PC-9 (cell line): Measurements from ENCODE around the gene PCDHB11. TPM values are rescaled to one million over a fixed set of nuclear protein-coding genes. Genes with fewer than 3 reads are reported as not detected.
A peak's percentile ranks its signal among the peaks of the same experiment; 100 is the strongest.
"Not testable (repeated sequence)": the region's sequence is repeated elsewhere in the genome, so short reads cannot be mapped to it uniquely, and the experiment has no call there.

Experiments used
- BruUV-seq: library from RNA; stranded (reverse); fragments of 400-500 nt; replicated peaks from 2 replicates; lab custom pipeline; 2021; lab: Mats Ljungman, UMichigan
- CTCF ChIA-PET: fragments of 300-600 bp; sonication (Branson Sonifier 250); formaldehyde crosslinking; loops from one replicate; lab custom pipeline; 2022; ENCODE audit warnings: antibody characterized with exemption; lab: Charles Lee
- POLR2A ChIA-PET: fragments of 300-600 bp; sonication (Branson Sonifier 250); formaldehyde crosslinking; loops from one replicate; lab custom pipeline; 2022; ENCODE audit warnings: antibody characterized with exemption; ENCODE audit not compliant: unreplicated experiment; lab: Charles Lee
- DNase-seq, 2 experiments: peaks; one replicate each; pipeline versions ENCODE4 v3.0.0 to v3.0.0-alpha.2; 2015 to 2022; ENCODE audit warnings: mixed read lengths in 1 of 2
- H2AFZ ChIP-seq: fragments of 200-600 bp; sonication (generic); 2 replicates; pipeline ENCODE4 v1.8.1; 2017; ENCODE audit warnings: antibody characterized with exemption
- H3F3A ChIP-seq: fragments of 200-600 bp; sonication (generic); 2 replicates; pipeline ENCODE4 v1.8.1; 2017; ENCODE audit warnings: antibody characterized with exemption, mild to moderate bottlenecking, low read depth; ENCODE audit not compliant: insufficient read depth
- H3K27ac ChIP-seq: fragments of 200-600 bp; sonication (generic); 2 replicates; pipeline ENCODE4 v1.6.1; 2016; ENCODE audit warnings: mixed run types
- H3K27me3 ChIP-seq: fragments of 200-600 bp; sonication (generic); 2 replicates; pipeline ENCODE4 v1.6.1; 2016; ENCODE audit warnings: low read depth, mixed run types; ENCODE audit not compliant: insufficient read depth
- H3K36me3 ChIP-seq: fragments of 200-600 bp; sonication (generic); 2 replicates; pipeline ENCODE4 v1.6.1; 2016; ENCODE audit warnings: low read depth, mixed run types
- H3K4me1 ChIP-seq: fragments of 200-600 bp; sonication (generic); replicated peaks from 2 replicates; pipeline ENCODE4 v1.6.1; 2016; ENCODE audit warnings: mixed run types; ENCODE audit not compliant: insufficient read depth
- H3K4me2 ChIP-seq: fragments of 200-600 bp; sonication (generic); 2 replicates; pipeline ENCODE4 v1.6.1; 2017; ENCODE audit warnings: mixed run types
- H3K4me3 ChIP-seq: fragments of 200-600 bp; sonication (generic); 2 replicates; pipeline ENCODE4 v1.6.1; 2016; ENCODE audit warnings: mixed run types
- H3K79me2 ChIP-seq: fragments of 200-600 bp; sonication (generic); 2 replicates; pipeline ENCODE4 v1.6.1; 2017; ENCODE audit warnings: low read depth, mixed run types
- H3K9me2 ChIP-seq: fragments of 200-600 bp; sonication (generic); 2 replicates; pipeline ENCODE4 v1.8.1; 2017; ENCODE audit warnings: mild to moderate bottlenecking; ENCODE audit not compliant: insufficient read depth
- H3K9me3 ChIP-seq: fragments of 200-600 bp; sonication (generic); 2 replicates; pipeline ENCODE4 v1.8.1; 2016; ENCODE audit warnings: low read depth; ENCODE audit not compliant: insufficient read depth
- H4K20me1 ChIP-seq: fragments of 200-600 bp; sonication (generic); 2 replicates; pipeline ENCODE4 v1.8.1; 2017; ENCODE audit not compliant: insufficient read depth
- CTCF ChIP-seq: fragments of 200-600 bp; sonication (generic); conservative IDR thresholded peaks from 2 replicates; pipeline ENCODE4 v1.6.1; 2017; ENCODE audit warnings: mixed run types, antibody characterized with exemption, mild to moderate bottlenecking, moderate library complexity
- EZH2 ChIP-seq: fragments of 200-600 bp; sonication (generic); IDR thresholded peaks from 2 replicates; pipeline ENCODE4 v1.8.0; 2017; ENCODE audit warnings: antibody characterized with exemption, low read depth
- intact Hi-C: fragments of 100-400 bp; cut with micrococcal nuclease; formaldehyde crosslinking; loops from one replicate; pipeline ENCODE4 v1.10.0; 2022; ENCODE audit not compliant: unreplicated experiment
- total RNA-seq: library from RNA; stranded (reverse); gene quantifications from 2 replicates; pipeline ENCODE4 v1.2.3, GENCODE V29; 2021

PCDHB11 gene
- total RNA-seq, 1 experiment from 2014 or later = not detected

GRCh38 chr5:141179876-141180275 lies 19.6 kb upstream of the PCDHB11 start:
- H3K4me1 ChIP-seq, DNase-seq, H3K4me3 ChIP-seq, H3F3A ChIP-seq, H3K9me3 ChIP-seq, H3K27me3 ChIP-seq, H3K9me2 ChIP-seq, BruUV-seq, H4K20me1 ChIP-seq, H3K27ac ChIP-seq, H3K4me2 ChIP-seq, H3K79me2 ChIP-seq, H2AFZ ChIP-seq, H3K36me3 ChIP-seq, CTCF ChIA-PET: not testable (repeated sequence)
- intact Hi-C loops = loop anchor here (10.0 kb wide), 1 partner anchor 95 kb away; no protein-coding TSS in a partner anchor
- POLR2A ChIA-PET = interaction anchor here (0.6 kb wide), 1 partner anchor 72 kb away, joined by 10 read pairs; no protein-coding TSS in a partner anchor

- no peaks in the 10 kb centered on the region for H4K20me1 ChIP-seq
- intact Hi-C loops = loop anchor here (10.0 kb wide), 1 partner anchor 96 kb away; no protein-coding TSS in a partner anchor
- H3K27ac ChIP-seq = no peak overlapping the region
- H3F3A ChIP-seq = no peaks in the 10 kb centered on the region
- ChIA-PET POLR2A (no interaction called here), CTCF (no interaction called here)
- no peak overlapping the region for H3K4me2 ChIP-seq
- H3K9me3 ChIP-seq = peaks cover 2% of the 10 kb centered on the region; the same call in 1 of the 2 replicates
- H2AFZ ChIP-seq = no peak overlapping the region
- no peaks in the 10 kb centered on the region for H3K4me1 ChIP-seq
- H3K27me3 ChIP-seq = no peaks in the 10 kb centered on the region
- no peak overlapping the region for H3K4me3 ChIP-seq
- no peaks in the 10 kb centered on the region for H3K79me2 ChIP-seq
- no peaks in the 10 kb centered on the region for H3K36me3 ChIP-seq
- no TSS peak for BruUV-seq
- TF ChIP-seq CTCF (no peak), EZH2 (no peak)
- no peak for DNase-seq
- no peaks in the 10 kb centered on the region for H3K9me2 ChIP-seq
Observed at GRCh38 chr5:141180313-141180712, 19.1 kb upstream of the PCDHB11 start.

GRCh38 chr5:141182248-141182647 lies 17.2 kb upstream of the PCDHB11 start, which contains the start of gene PCDHB16:
PCDHB16 (plus strand) TSS chr5:141182387; CDS start chr5:141182560, 173 bp downstream.
- peak in 1 of 2 experiments; percentile 19 for DNase-seq
- intact Hi-C loops = loop anchor here (10.0 kb wide), 1 partner anchor 97 kb away; no protein-coding TSS in a partner anchor
- H2AFZ ChIP-seq = no peak within 1 kb of the TSS

GRCh38 chr5:141184117-141184855 lies 15.1 kb upstream of the PCDHB11 start:
- H3K9me2 ChIP-seq, H3K36me3 ChIP-seq, H3K27ac ChIP-seq, H3K27me3 ChIP-seq, DNase-seq, H2AFZ ChIP-seq, POLR2A ChIA-PET, H3K4me3 ChIP-seq, H4K20me1 ChIP-seq, H3K79me2 ChIP-seq, H3K4me2 ChIP-seq, H3K4me1 ChIP-seq, H3F3A ChIP-seq, CTCF ChIA-PET, BruUV-seq, H3K9me3 ChIP-seq: not testable (repeated sequence)
- intact Hi-C loops = loop anchor here (10.0 kb wide), 1 partner anchor 99 kb away; no protein-coding TSS in a partner anchor

More at GRCh38 chr5:141182248-141182647, 17.2 kb upstream of the PCDHB11 start, which contains the start of gene PCDHB16:
- Histone ChIP-seq H3K9me3 (no peaks in the 10 kb centered on the region), H3K27ac (no peak within 1 kb of the TSS), H3K4me3 (no peak within 1 kb of the TSS), H3K4me2 (no peak within 1 kb of the TSS), H3K79me2 (no peaks in the 10 kb centered on the region), H3K27me3 (no peaks in the 10 kb centered on the region), H3K9me2 (no peaks in the 10 kb centered on the region), H3K36me3 (no peaks in the 10 kb centered on the region), H4K20me1 (no peaks in the 10 kb centered on the region), H3K4me1 (no peaks in the 10 kb centered on the region), H3F3A (no peaks in the 10 kb centered on the region)
- TF ChIP-seq CTCF = peak; percentile 40; the same call in 1 of the 2 replicates
- TF ChIP-seq EZH2 = no peak
- POLR2A ChIA-PET = no interaction called here
- BruUV-seq = no TSS peak
- CTCF ChIA-PET = no interaction called here
